Activated T-cell treated with anti-CD3 and anti-CD28 coated beads, Interleukin-2, amount 50 U/mL, for 1 hour (primary cell): ENCODE results near the gene SORBS1.

Source experiments
- DNase-seq: peaks from one replicate; pipeline ENCODE4 v3.0.0-alpha.2; 2020

SORBS1 gene

GRCh38 chr10:95561177-95561863, at the start of gene SORBS1:
TSS of gene SORBS1 (minus strand) at chr10:95561371. CDS start at chr10:95441135, 120,236 bp downstream.
- DNase-seq, result peak; percentile 83

- no peak for DNase-seq
Measured at GRCh38 chr10:95610727-95611126, 49.6 kb upstream of the SORBS1 start.

- DNase-seq, result no peak
Measured at GRCh38 chr10:95606922-95607321, 45.8 kb upstream of the SORBS1 start.

- DNase-seq, result no peak
Measured at GRCh38 chr10:95605163-95605562, 44.0 kb upstream of the SORBS1 start.

- DNase-seq, result no peak
Measured at GRCh38 chr10:95604630-95605029, 43.5 kb upstream of the SORBS1 start.

DNA sequence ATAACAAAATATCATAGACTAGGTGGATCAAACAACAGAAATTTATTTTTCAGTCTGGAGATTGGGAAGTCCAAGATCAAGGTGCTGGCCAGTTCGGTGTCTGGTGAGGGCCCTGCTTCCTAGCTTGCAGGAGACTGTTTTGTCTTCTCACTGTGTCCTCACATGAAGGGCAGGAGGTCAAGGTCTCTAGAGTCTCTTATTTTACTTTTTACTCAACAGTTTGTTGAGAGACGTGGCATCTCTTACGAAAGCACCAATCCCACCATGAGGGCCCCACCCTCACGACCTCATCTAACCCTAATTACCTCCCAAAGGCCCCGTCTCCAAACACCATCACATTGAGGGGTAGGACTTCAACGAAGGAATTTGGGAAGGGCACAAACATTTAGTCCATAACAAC, 41.2 kb upstream of the SORBS1 start:
- no peak for DNase-seq

DNA sequence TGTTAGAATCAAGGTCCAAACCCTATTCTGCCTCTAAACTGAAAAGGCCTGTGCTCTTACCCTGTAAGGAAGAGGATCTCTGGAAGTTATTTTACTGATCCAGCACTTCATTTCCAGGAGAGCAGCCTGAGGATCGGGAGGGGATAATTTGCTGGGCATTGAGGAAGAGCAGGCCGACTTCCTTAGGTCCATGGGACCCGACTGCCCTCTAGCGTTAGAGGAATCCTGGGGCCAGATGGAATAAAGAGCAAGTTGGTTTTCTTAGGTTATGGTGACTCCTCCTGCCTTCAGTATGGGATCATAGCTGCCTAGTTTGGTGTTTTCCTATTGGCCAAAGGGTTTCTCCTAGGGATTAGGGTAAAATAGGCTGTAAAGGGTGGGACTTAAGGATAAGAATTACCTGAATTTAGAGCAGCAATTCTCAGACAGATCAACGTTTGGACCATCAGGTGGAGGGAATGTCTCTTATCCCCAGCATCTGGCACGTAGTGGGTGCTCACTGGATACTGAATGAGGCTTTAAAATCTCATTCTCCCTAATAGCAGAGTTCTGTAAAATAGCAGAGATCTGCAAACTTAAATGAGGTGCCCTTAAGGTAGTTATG, 40.0 kb upstream of the SORBS1 start:
- DNase-seq, result peak; percentile 36

- no peak for DNase-seq
Measured at GRCh38 chr10:95600158-95600557, 39.0 kb upstream of the SORBS1 start.

DNA sequence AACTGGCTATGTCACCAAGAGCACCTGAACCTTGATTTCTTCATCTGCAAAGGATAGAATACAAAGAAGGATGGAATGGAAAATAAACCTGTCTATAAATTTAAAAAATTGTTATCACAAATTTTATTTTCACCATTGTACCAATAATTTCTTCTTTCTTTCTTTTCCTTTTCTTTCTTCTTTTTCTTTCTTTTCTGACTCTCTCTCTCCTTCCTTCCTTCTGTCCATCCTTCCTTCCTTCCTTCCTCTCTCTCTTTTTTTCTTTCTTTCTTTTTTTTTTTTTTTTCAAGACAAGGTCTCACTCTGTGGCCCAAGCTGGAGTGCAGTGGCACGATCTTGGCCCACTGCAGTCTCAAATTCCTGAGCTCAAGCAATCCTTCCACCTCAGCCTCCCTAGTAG, 36.6 kb upstream of the SORBS1 start:
- no peak for DNase-seq

GRCh38 chr10:95588025-95588424, 26.9 kb upstream of the SORBS1 start:
- no peak for DNase-seq

DNA sequence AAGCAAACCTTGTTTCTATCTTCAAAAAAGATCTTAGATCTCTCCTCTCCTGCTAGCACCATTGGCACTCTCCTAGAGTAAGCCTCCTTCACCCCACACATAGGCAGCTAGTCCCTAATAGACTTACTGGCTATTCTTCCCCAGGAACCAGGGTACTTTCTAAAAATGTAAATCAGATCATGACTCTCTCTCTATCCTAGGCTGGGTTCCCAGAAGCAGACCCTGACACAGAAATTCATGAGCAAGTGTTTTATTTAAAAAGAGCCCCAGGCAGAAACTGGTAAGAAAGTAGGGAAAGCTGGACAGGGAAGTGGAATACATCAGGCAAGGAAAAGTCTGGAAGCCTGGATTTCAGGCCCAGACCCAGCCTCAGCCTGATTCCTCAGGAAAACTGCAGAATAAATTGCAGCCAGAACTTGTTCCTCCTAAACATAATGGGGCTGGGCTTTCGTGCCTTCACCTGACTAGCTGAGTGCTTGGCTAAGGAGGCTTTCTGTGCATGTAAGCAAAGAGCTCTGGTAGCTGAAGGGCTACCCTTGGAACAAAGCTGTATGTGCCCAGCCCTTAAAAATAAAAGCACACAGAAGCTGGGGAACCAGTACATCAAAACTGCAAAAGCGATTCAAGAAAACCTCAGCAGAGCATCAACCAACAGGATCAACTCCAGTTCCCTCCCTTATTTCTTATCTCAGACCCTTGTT, 18.8 kb upstream of the SORBS1 start:
- no peak for DNase-seq

DNA sequence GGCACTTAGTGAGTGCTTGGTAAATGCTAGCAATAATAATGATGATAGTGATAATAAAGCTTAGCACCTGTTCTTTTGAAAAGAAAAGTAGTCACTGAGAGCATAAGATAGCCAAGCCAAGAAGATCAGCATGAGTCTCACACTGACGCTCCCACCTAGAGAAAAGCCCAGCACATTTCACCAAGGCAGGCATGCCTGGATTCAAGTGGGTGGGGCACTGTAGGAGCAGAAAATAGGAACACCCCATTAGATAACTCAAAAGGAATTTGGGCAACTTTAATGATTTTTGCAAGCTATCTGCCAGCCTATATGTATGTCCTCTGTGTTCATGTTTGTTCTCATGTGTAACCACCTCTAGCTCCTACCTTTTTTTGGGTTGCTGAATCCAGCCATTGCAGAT, 18.1 kb upstream of the SORBS1 start:
- DNase-seq, result no peak

DNA sequence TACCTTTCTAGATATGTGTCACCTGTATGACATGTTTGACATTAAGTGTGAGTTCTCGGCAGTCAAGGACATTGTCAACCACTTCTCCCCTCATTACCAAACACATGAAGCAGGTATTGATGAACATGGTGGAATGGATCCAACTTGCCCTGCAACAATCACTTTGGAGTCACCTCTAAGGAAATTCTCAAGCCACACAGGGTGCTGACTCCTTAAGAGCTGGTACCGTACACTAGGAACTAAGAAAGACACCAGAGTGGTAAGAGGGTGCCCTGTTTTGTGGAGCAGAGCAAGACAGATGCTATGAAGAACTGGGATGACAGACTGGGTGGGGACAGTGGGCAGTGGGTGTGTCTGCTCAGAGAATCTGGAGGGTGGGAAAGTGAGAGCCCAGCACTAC, 17.4 kb upstream of the SORBS1 start:
- DNase-seq, result no peak

GRCh38 chr10:95574649-95575365, 13.6 kb upstream of the SORBS1 start:
- no peak for DNase-seq

DNA sequence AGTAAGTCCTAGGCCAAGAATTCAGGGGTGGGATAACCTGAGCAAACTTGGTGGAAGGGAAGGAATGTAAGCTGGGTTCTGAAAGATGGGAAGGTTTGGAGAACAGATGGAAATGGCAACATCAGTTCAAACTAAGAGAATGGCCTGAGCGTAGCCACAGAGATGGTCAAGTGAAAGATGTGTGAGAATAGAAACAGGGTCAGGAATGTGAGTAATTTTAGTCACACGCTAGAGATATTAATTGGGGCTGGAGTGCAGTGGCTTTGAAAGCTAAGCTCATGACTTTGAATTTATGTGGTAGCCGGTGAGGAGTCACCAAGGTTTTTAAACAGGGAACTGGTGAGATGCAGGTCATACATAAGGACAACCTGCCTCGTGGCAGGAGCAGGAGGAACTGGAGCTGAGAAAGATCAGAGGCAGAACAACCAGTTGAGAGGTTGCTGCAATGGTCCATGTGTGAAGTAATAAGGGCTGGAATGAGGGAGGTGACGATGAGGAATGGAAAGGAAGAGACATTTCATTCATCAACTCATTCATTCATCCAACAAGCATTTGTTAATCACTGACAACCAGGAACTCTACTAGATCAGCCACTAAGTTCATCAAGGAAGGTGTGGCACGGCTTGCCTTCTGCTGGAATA, 12.9 kb upstream of the SORBS1 start:
- no peak for DNase-seq

- DNase-seq, result no peak
Measured at GRCh38 chr10:95573527-95573926, 12.4 kb upstream of the SORBS1 start.

GRCh38 chr10:95572131-95572820, 11.1 kb upstream of the SORBS1 start:
- no peak for DNase-seq

- no peak for DNase-seq
Measured at GRCh38 chr10:95571390-95571789, 10.2 kb upstream of the SORBS1 start.

- no peak for DNase-seq
Measured at GRCh38 chr10:95569368-95569767, 8.2 kb upstream of the SORBS1 start.

DNA sequence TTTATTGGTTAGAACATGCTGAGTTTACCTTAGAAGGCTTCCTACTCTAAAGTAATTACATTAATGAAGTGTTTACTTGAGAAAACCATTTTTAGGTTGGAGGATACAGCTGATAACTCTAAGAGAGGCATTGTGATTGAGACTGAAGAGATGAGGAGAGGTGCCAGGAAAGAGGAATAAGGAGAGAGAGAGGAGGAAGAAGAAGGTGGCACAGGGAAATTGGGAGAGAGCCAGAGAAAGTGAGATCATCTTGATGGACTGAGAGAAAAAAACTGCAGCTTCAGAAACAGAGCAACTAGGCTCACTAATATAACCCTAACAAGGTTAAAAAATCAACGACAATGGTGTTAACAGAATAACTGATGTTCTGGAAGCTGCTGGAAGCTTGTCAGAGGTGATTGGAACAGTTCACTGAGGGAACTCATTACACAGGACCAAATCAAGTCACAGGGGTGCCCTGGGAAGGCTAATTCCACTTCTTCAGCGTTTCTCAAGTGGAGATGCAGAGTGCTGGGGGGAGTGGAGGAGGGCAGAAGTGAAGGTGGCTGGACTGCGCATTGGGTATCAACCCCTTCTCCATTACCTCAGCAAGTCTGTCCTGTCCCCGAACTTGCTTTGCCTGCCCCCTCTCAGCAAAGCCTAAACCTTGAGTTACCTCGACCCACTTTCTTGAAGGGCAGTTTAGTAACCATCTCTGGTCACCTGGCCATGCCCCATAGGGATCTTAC, 6.9 kb upstream of the SORBS1 start:
- DNase-seq, result no peak

DNA sequence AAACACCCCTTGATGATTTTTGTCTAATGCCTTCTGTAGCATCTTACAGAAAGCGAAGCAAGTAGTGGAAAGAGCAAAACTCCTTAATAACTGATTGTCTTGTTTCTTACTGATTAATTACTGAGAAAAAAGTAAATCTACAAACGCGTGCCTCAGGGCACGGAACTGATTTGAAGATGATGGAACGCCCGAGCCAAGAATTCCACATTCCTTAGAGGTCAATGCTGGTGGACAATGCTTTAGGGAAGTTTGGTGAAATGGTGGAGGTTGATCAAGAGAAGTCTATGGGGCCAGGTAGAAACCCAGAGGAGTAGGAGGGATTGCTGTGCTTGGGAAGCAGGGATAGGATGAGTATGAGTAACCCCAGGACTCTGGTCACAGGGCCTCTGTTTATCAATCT, 5.0 kb upstream of the SORBS1 start:
- DNase-seq, result no peak

DNA sequence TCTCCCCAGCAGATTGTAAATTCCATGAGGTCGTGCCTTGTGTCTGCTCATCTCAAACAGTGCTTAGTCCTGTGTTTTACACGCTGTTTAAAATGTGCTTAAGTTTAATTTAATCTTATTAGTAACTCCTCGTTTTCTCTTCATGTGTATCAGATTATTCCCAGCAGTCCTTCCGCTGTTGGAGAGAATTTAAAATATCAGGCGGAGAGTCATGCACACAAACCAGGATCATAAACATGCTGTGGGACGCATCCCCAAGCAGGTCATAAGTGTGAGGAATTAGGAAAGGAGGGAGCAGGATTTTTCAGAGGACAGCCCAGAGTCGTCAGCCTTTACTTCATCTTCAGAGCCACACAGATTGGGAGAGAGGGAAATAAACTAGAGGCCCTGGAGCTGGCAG, 4.2 kb upstream of the SORBS1 start:
- DNase-seq, result no peak
